Muscle of back (tissue), 11 donors: Measurements from ENCODE around the gene SHANK1. TPM values are rescaled to one million over a fixed set of nuclear protein-coding genes. Genes with fewer than 3 reads are reported as not detected.

ENCODE experiments used
- DNase-seq, 3 donors: peaks; one replicate each; pipeline versions ENCODE4 v3.0.0 to v3.0.0-alpha.2; 2013
- polyA plus RNA-seq, 10 donors: library from polyadenylated mRNA; unstranded; fragments of 120-200 nt; gene quantifications; one replicate each; pipeline ENCODE4 v1.2.1, GENCODE V29; 2013; ENCODE audit not compliant: insufficient read length in 10 of 10

Gene SHANK1
- polyA plus RNA-seq, 10 donors = 13.4 to 36.5 (median 27.3) TPM

- DNase-seq = no peak
Measured at GRCh38 chr19:50712833-50713232, 6.8 kb downstream of the SHANK1 start.

- DNase-seq = no peak
Measured at GRCh38 chr19:50711805-50712204, 7.8 kb downstream of the SHANK1 start.

- no peak for DNase-seq
Measured at GRCh38 chr19:50711196-50711595, 8.4 kb downstream of the SHANK1 start.

- no peak for DNase-seq
Measured at GRCh38 chr19:50710612-50711011, 9.0 kb downstream of the SHANK1 start.

GRCh38 chr19:50710094-50710493 lies 9.5 kb downstream of the SHANK1 start:
- no peak for DNase-seq

GRCh38 chr19:50708179-50708879 lies 11.3 kb downstream of the SHANK1 start:
- no peak for DNase-seq

GRCh38 chr19:50706387-50706786 lies 13.2 kb downstream of the SHANK1 start:
- no peak for DNase-seq

GRCh38 chr19:50705422-50706019 lies 14.1 kb downstream of the SHANK1 start:
- no peak for DNase-seq

GRCh38 chr19:50703915-50704796 lies 15.4 kb downstream of the SHANK1 start:
- DNase-seq = peak in 1 of 3 donors; percentile 30

GRCh38 chr19:50702871-50703829 lies 16.5 kb downstream of the SHANK1 start:
- no peak for DNase-seq

GRCh38 chr19:50702158-50702870 lies 17.3 kb downstream of the SHANK1 start:
- no peak for DNase-seq

- no peak for DNase-seq
Measured at GRCh38 chr19:50701367-50701985, 18.1 kb downstream of the SHANK1 start.

- DNase-seq = no peak
Measured at GRCh38 chr19:50697414-50698124, 22.0 kb downstream of the SHANK1 start.

- no peak for DNase-seq
Measured at GRCh38 chr19:50696094-50696483, 23.5 kb downstream of the SHANK1 start.

GRCh38 chr19:50695251-50696093 lies 24.1 kb downstream of the SHANK1 start:
- DNase-seq = peak in 2 of 3 donors; percentile 47 to 49

- no peak for DNase-seq
Measured at GRCh38 chr19:50694815-50695145, 24.8 kb downstream of the SHANK1 start.

- no peak for DNase-seq
Measured at GRCh38 chr19:50693064-50693975, 26.3 kb downstream of the SHANK1 start.

- no peak for DNase-seq
Measured at GRCh38 chr19:50690439-50690838, 29.2 kb downstream of the SHANK1 start.
